Measurements from ENCODE around the gene SAG. TPM values are rescaled to one million over a fixed set of nuclear protein-coding genes. Genes with fewer than 3 reads are reported as not detected.

Gene SAG
- total RNA-seq, 4 donors from 2014 or later = 1.5 TPM; not detected in 3

- no peaks in the 10 kb centered on the region for H3K9me3 ChIP-seq
- H3K27me3 ChIP-seq = no peaks in the 10 kb centered on the region
- TF ChIP-seq EP300 (IDR thresholded peaks at IDR 0.05) (no peak), POLR2AphosphoS5 (IDR thresholded peaks at IDR 0.05) (no peak), CTCF (IDR thresholded peaks at IDR 0.05) (no peak), POLR2A (IDR thresholded peaks at IDR 0.05) (no peak)
- ATAC-seq = no peak
- H3K4me1 ChIP-seq = no peaks in the 10 kb centered on the region
- peaks cover 0 to 100% of the 10 kb centered on the region in 2 donors for H3K36me3 ChIP-seq
- no peak overlapping the region for H3K4me3 ChIP-seq
- H3K27ac ChIP-seq = no peak overlapping the region
- WGBS, 2 donors (ENCODE audit: low coverage in 1 of 2) = 79% methylated on average over 3 of the region's 5 CpGs; no CpG with 5 or more reads in 1 of the 2 donors
Measured at GRCh38 chr2:233262562-233262961, 45.1 kb upstream of the SAG start.

- WGBS, 2 donors (ENCODE audit: low coverage in 1 of 2) = 89 to 90% methylated on average over 4 to 6 of the region's 6 CpGs
- H3K9me3 ChIP-seq = no peaks in the 10 kb centered on the region
- no peaks in the 10 kb centered on the region for H3K27me3 ChIP-seq
- H3K27ac ChIP-seq = no peak overlapping the region
- H3K4me1 ChIP-seq = no peaks in the 10 kb centered on the region
- TF ChIP-seq CTCF (IDR thresholded peaks at IDR 0.05) (no peak), POLR2A (IDR thresholded peaks at IDR 0.05) (no peak), POLR2AphosphoS5 (IDR thresholded peaks at IDR 0.05) (no peak), EP300 (IDR thresholded peaks at IDR 0.05) (no peak)
- no peak for ATAC-seq
- H3K4me3 ChIP-seq = no peak overlapping the region
- H3K36me3 ChIP-seq = peaks cover 0 to 100% of the 10 kb centered on the region in 2 donors
Measured at GRCh38 chr2:233263045-233263570, 44.5 kb upstream of the SAG start.

GRCh38 chr2:233264667-233265066 lies 42.9 kb upstream of the SAG start:
- Histone ChIP-seq H3K36me3 (peaks cover 0 to 100% of the 10 kb centered on the region in 2 donors), H3K27me3 (no peaks in the 10 kb centered on the region), H3K9me3 (no peaks in the 10 kb centered on the region), H3K4me3 (no peak overlapping the region), H3K27ac (no peak overlapping the region), H3K4me1 (no peaks in the 10 kb centered on the region)
- ATAC-seq = no peak
- 67 to 97% methylated on average over 3 to 8 of the region's 8 CpGs for WGBS, 2 donors (ENCODE audit: low coverage in 1 of 2)
- no peak for TF ChIP-seq POLR2AphosphoS5 (IDR thresholded peaks at IDR 0.05)
- no peak for TF ChIP-seq POLR2A (IDR thresholded peaks at IDR 0.05)
- no peak for TF ChIP-seq CTCF (IDR thresholded peaks at IDR 0.05)
- TF ChIP-seq EP300 (IDR thresholded peaks at IDR 0.05) = no peak

GRCh38 chr2:233265899-233266431 lies 41.7 kb upstream of the SAG start:
- no peak overlapping the region for H3K27ac ChIP-seq
- H3K27me3 ChIP-seq = no peaks in the 10 kb centered on the region
- no peaks in the 10 kb centered on the region for H3K9me3 ChIP-seq
- H3K36me3 ChIP-seq = peaks cover 0 to 100% of the 10 kb centered on the region in 2 donors
- H3K4me3 ChIP-seq = no peak overlapping the region
- no peaks in the 10 kb centered on the region for H3K4me1 ChIP-seq
- TF ChIP-seq POLR2A (IDR thresholded peaks at IDR 0.05) (no peak), EP300 (IDR thresholded peaks at IDR 0.05) (no peak), CTCF (IDR thresholded peaks at IDR 0.05) (no peak), POLR2AphosphoS5 (IDR thresholded peaks at IDR 0.05) (no peak)
- ATAC-seq = no peak
- WGBS, 2 donors (ENCODE audit: low coverage in 1 of 2) = 90 to 94% methylated on average over 5 to 10 of the region's 10 CpGs

- TF ChIP-seq CTCF (IDR thresholded peaks at IDR 0.05) (no peak), EP300 (IDR thresholded peaks at IDR 0.05) (no peak), POLR2A (IDR thresholded peaks at IDR 0.05) (no peak), POLR2AphosphoS5 (IDR thresholded peaks at IDR 0.05) (no peak)
- no peak overlapping the region for H3K4me3 ChIP-seq
- H3K27me3 ChIP-seq = no peaks in the 10 kb centered on the region
- H3K27ac ChIP-seq = no peak overlapping the region
- no peaks in the 10 kb centered on the region for H3K4me1 ChIP-seq
- H3K36me3 ChIP-seq = peaks cover 0 to 100% of the 10 kb centered on the region in 2 donors
- no peak for ATAC-seq
- no peaks in the 10 kb centered on the region for H3K9me3 ChIP-seq
- 92 to 95% methylated on average over 3 to 4 of the region's 4 CpGs for WGBS, 2 donors (ENCODE audit: low coverage in 1 of 2)
Measured at GRCh38 chr2:233266481-233266880, 41.1 kb upstream of the SAG start.

Measured in gastroesophageal sphincter (tissue), 4 donors.